Stimulated activated CD4-positive, alpha-beta T cell treated with anti-CD3 and anti-CD28 coated beads, TNF-alpha, amount 100 ng/mL, for 24 hours (primary cell): ENCODE measurements around the gene SPATS2.

Source experiments
- DNase-seq, 3 experiments: peaks; one replicate each; pipeline ENCODE4 v3.0.0-alpha.2; 2020; ENCODE audit warnings: low read depth in 3 of 3

The SPATS2 gene

GRCh38 chr12:49335955-49336644 is 31.2 kb upstream of the SPATS2 start:
- DNase-seq: no peak

GRCh38 chr12:49336645-49337584 is 30.3 kb upstream of the SPATS2 start, which contains the start of gene C1QL4:
TSS of gene C1QL4 (minus strand) at chr12:49337188. CDS start at chr12:49336477, 711 bp downstream.
- DNase-seq: peak; percentile 66 to 89 (median 73)

GRCh38 chr12:49338830-49339463 is 28.3 kb upstream of the SPATS2 start:
- DNase-seq: no peak

GRCh38 chr12:49339464-49339861 is 27.8 kb upstream of the SPATS2 start:
- DNase-seq: no peak

- no peak for DNase-seq
These were observed 27.0 kb upstream of the SPATS2 start for GRCh38 chr12:49340095-49340870.

- no peak for DNase-seq
These were observed 26.1 kb upstream of the SPATS2 start for GRCh38 chr12:49340971-49341776.

- DNase-seq: no peak
These were observed 25.5 kb upstream of the SPATS2 start for GRCh38 chr12:49341777-49342065.

- peak; percentile 54 to 85 (median 64) for DNase-seq
These were observed 25.0 kb upstream of the SPATS2 start for GRCh38 chr12:49342066-49342913.

- peak in 1 of 3 experiments; percentile 41 for DNase-seq
These were observed 24.1 kb upstream of the SPATS2 start for GRCh38 chr12:49342914-49343731.

GRCh38 chr12:49344486-49345050 is 22.7 kb upstream of the SPATS2 start:
- DNase-seq: no peak

- no peak for DNase-seq
These were observed 22.0 kb upstream of the SPATS2 start for GRCh38 chr12:49345051-49345824.

GRCh38 chr12:49345825-49346658 is 21.2 kb upstream of the SPATS2 start:
- no peak for DNase-seq

GRCh38 chr12:49346659-49347310 is 20.5 kb upstream of the SPATS2 start, which contains the start of gene DNAJC22:
TSS of gene DNAJC22 (plus strand) at chr12:49346888. CDS start at chr12:49348873, 1,985 bp downstream.
- no peak for DNase-seq

GRCh38 chr12:49347311-49348193 is 19.7 kb upstream of the SPATS2 start:
- DNase-seq: peak; percentile 60 to 72 (median 66)

- DNase-seq: no peak
These were observed 18.5 kb upstream of the SPATS2 start for GRCh38 chr12:49348781-49349180.
